ENCODE results near the gene KDM7A. TPM values are rescaled to one million over a fixed set of nuclear protein-coding genes. Genes with fewer than 3 reads are reported as not detected.

The KDM7A gene
- total RNA-seq, 1 experiment from 2014 or later: 12.2 TPM

- Mint-ChIP-seq H3K27me3 (ENCODE audit: low read depth) (peaks cover 8% of the 10 kb centered on the region), H3K4me1 (no peaks in the 10 kb centered on the region), H3K27ac (no peak overlapping the region), H3K9me3 (peaks cover 28% of the 10 kb centered on the region), H3K4me3 (no peak overlapping the region), H3K36me3 (peaks cover 14% of the 10 kb centered on the region)
- ChIA-PET CTCF (no interaction called here), POLR2A (no interaction called here)
- no peak for ATAC-seq
- TF ChIP-seq TCF7 (CRISPR knock-in tag; IDR thresholded peaks at IDR 0.05; ENCODE audit: low read depth): no peak
- DNase-seq (ENCODE audit: low spot score): no peak
Observed at GRCh38 chr7:140069298-140069949, 107.4 kb downstream of the KDM7A start.

GRCh38 chr7:140068033-140068432 is 108.8 kb downstream of the KDM7A start:
- Mint-ChIP-seq H3K27me3 (ENCODE audit: low read depth) (peaks cover 21% of the 10 kb centered on the region), H3K9me3 (peaks cover 28% of the 10 kb centered on the region), H3K27ac (no peak overlapping the region), H3K4me3 (no peak overlapping the region), H3K4me1 (peaks cover 7% of the 10 kb centered on the region; the same call in 1 of the 2 replicates), H3K36me3 (peaks cover 14% of the 10 kb centered on the region)
- CTCF ChIA-PET: no interaction called here
- DNase-seq (ENCODE audit: low spot score) (no peak), ATAC-seq (no peak)
- POLR2A ChIA-PET: no interaction called here
- TF ChIP-seq AFF4 (CRISPR knock-in tag; IDR thresholded peaks at IDR 0.05; ENCODE audit: borderline replicate concordance) (no peak), ZNF219 (CRISPR knock-in tag; IDR thresholded peaks at IDR 0.05; ENCODE audit: borderline replicate concordance) (no peak), CBFB (CRISPR knock-in tag; IDR thresholded peaks at IDR 0.05; ENCODE audit: low read depth) (no peak), MYBL2 (CRISPR knock-in tag; IDR thresholded peaks at IDR 0.05) (no peak), E2F4 (CRISPR knock-in tag; IDR thresholded peaks at IDR 0.05; ENCODE audit: borderline replicate concordance, low read depth) (no peak), NFE2L1 (CRISPR knock-in tag; IDR thresholded peaks at IDR 0.05) (no peak), ZNF416 (CRISPR knock-in tag; IDR thresholded peaks at IDR 0.05) (no peak), ZNF512 (CRISPR knock-in tag; IDR thresholded peaks at IDR 0.05; ENCODE audit: borderline replicate concordance) (no peak)

- Mint-ChIP-seq H3K36me3 (peaks cover 14% of the 10 kb centered on the region), H3K9me3 (peaks cover 28% of the 10 kb centered on the region), H3K27ac (no peak overlapping the region), H3K27me3 (ENCODE audit: low read depth) (peaks cover 25% of the 10 kb centered on the region), H3K4me3 (no peak overlapping the region), H3K4me1 (peaks cover 7% of the 10 kb centered on the region; the same call in 1 of the 2 replicates)
- ATAC-seq (no peak), DNase-seq (ENCODE audit: low spot score) (no peak)
- CTCF ChIA-PET: no interaction called here
- POLR2A ChIA-PET: no interaction called here
- no peak for TF ChIP-seq FOXJ3 (CRISPR knock-in tag; IDR thresholded peaks at IDR 0.05; ENCODE audit: borderline replicate concordance)
- no peak for TF ChIP-seq NR2C2 (CRISPR knock-in tag; IDR thresholded peaks at IDR 0.05)
- no peak for TF ChIP-seq PRDM15 (CRISPR knock-in tag; IDR thresholded peaks at IDR 0.05)
- no peak for TF ChIP-seq SMAD4 (CRISPR knock-in tag; IDR thresholded peaks at IDR 0.05)
- no peak for TF ChIP-seq STAT6 (CRISPR knock-in tag; conservative IDR thresholded peaks at IDR 0.05; ENCODE audit: low read depth)
- no peak for TF ChIP-seq RELA (CRISPR knock-in tag; IDR thresholded peaks at IDR 0.05; ENCODE audit: borderline replicate concordance)
- TF ChIP-seq NR1H2 (CRISPR knock-in tag; IDR thresholded peaks at IDR 0.05): no peak
- no peak for TF ChIP-seq ZMAT4 (CRISPR knock-in tag; IDR thresholded peaks at IDR 0.05)
- no peak for TF ChIP-seq TCF7 (CRISPR knock-in tag; IDR thresholded peaks at IDR 0.05; ENCODE audit: low read depth)
Observed at GRCh38 chr7:140067052-140067451, 109.7 kb downstream of the KDM7A start.
